Measurements from ENCODE around the gene TMEM240.
"Not testable (repeated sequence)": the region's sequence is repeated elsewhere in the genome, so short reads cannot be mapped to it uniquely, and the experiment has no call there.

GRCh38 chr1:1518621-1519007, 21.8 kb downstream of the TMEM240 start:
- not testable (repeated sequence) for TF ChIP-seq EZH2 (IDR thresholded peaks at IDR 0.05; ENCODE audit: low read depth, low read length, severe bottlenecking); ATF2 (IDR thresholded peaks at IDR 0.05; ENCODE audit: low read length); USF2 (IDR thresholded peaks at IDR 0.05; ENCODE audit: low read length); EGR1 (IDR thresholded peaks at IDR 0.05; ENCODE audit: borderline replicate concordance, low read depth, low read length); ZNF274 (IDR thresholded peaks at IDR 0.05; ENCODE audit: borderline replicate concordance, extremely low read depth, low read length); EP300 (IDR thresholded peaks at IDR 0.05; ENCODE audit: borderline replicate concordance in 1 of 2, low read depth in 2 of 2, low read length in 2 of 2); YY1 (IDR thresholded peaks at IDR 0.05; ENCODE audit: low read depth, low read length); CTCF (IDR thresholded peaks at IDR 0.05; ENCODE audit: control extremely low read depth in 1 of 3, insufficient read depth in 1 of 3, low read depth in 1 of 3, low read length in 3 of 3); JUND (IDR thresholded peaks at IDR 0.05; ENCODE audit: low read length); POLR2A (IDR thresholded peaks at IDR 0.05; ENCODE audit: control extremely low read depth in 1 of 2, low read depth in 2 of 2, low read length in 2 of 2); RBBP5 (IDR thresholded peaks at IDR 0.05; ENCODE audit: borderline replicate concordance, low read depth, low read length); MAX (IDR thresholded peaks at IDR 0.05)
